T-helper 1 cell treated with Interleukin-12 subunit alpha and Interleukin-12 subunit beta and Interleukin-4 antibody, amounts not matched to agents 30 μg/mL and 1 μg/mL, for 36 hours (primary cell): ENCODE results near the gene ELAC1.
"Not testable (repeated sequence)": the region's sequence is repeated elsewhere in the genome, so short reads cannot be mapped to it uniquely, and the experiment has no call there.

Experiments used
- H3K27ac Mint-ChIP-seq: one replicate; pipeline ENCODE4 v1.8.0; 2021; ENCODE audit warnings: mild to moderate bottlenecking, mixed read lengths
- H3K27me3 Mint-ChIP-seq: one replicate; pipeline ENCODE4 v1.8.0; 2021; ENCODE audit warnings: low read depth, mixed read lengths
- H3K36me3 Mint-ChIP-seq: one replicate; pipeline ENCODE4 v1.8.0; 2021; ENCODE audit warnings: low read depth, mixed read lengths
- H3K4me1 Mint-ChIP-seq: one replicate; pipeline ENCODE4 v1.8.0; 2021; ENCODE audit warnings: low read depth, mixed read lengths
- H3K4me3 Mint-ChIP-seq: one replicate; pipeline ENCODE4 v1.8.0; 2021; ENCODE audit warnings: mild to moderate bottlenecking, moderate library complexity, mixed read lengths
- H3K9me3 Mint-ChIP-seq: one replicate; pipeline ENCODE4 v1.8.0; 2021; ENCODE audit warnings: mixed read lengths

The ELAC1 gene

GRCh38 chr18:50949185-50949584 is 18.7 kb upstream of the ELAC1 start:
- H3K27me3 Mint-ChIP-seq: no peaks in the 10 kb centered on the region
- no peak overlapping the region for H3K4me3 Mint-ChIP-seq
- H3K4me1 Mint-ChIP-seq: no peaks in the 10 kb centered on the region
- H3K36me3 Mint-ChIP-seq: peaks cover 12% of the 10 kb centered on the region
- no peak overlapping the region for H3K27ac Mint-ChIP-seq
- H3K9me3 Mint-ChIP-seq: no peaks in the 10 kb centered on the region

DNA sequence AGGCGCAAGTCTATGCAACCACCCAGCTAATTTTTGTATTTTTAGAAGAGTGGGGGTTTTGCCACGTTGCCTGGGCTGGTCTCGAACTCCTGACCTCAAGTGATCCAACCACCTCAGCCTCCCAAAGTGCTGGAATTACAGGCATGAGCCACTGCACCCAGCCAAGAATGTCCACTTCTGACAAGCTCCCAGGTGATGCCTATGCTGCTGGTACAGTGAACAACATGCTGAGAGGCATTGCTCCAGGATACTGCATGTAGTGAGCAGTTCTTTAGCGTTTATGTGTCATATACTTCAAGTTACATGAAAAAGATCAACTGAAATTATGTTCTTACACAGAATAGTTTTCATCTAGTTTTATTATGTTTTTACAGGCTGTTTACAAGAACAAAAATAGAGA is 17.2 kb upstream of the ELAC1 start:
- Mint-ChIP-seq H3K4me1 (no peaks in the 10 kb centered on the region), H3K27ac (no peak overlapping the region), H3K27me3 (no peaks in the 10 kb centered on the region), H3K9me3 (no peaks in the 10 kb centered on the region), H3K4me3 (no peak overlapping the region), H3K36me3 (peaks cover 8% of the 10 kb centered on the region)

DNA sequence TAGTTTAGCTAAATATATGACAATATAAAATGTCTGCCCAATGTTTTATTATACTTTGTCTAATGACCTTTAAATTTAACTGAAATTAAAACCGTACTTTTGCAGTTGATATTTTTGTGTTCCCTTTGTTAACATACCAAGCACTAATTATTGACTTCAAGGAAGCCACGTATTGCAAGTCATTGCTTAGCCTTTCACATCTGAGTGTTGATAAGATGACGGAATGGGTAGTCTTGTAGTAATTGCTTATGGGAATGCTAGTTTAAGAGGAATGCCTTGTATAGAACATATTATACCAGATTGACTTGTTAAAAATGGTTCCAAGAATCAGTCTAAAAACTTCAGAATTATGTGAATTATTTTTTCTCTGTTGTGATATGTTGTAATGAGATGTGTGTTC is 14.0 kb upstream of the ELAC1 start:
- Mint-ChIP-seq H3K4me3 (no peak overlapping the region), H3K9me3 (no peaks in the 10 kb centered on the region), H3K27me3 (peaks cover 6% of the 10 kb centered on the region), H3K4me1 (no peaks in the 10 kb centered on the region), H3K36me3 (peaks cover 2% of the 10 kb centered on the region), H3K27ac (no peak overlapping the region)

GRCh38 chr18:50955253-50955652 is 12.6 kb upstream of the ELAC1 start:
- Mint-ChIP-seq H3K4me3 (no peak overlapping the region), H3K27me3 (peaks cover 6% of the 10 kb centered on the region), H3K4me1 (no peaks in the 10 kb centered on the region), H3K27ac (no peak overlapping the region), H3K9me3 (no peaks in the 10 kb centered on the region), H3K36me3 (no peaks in the 10 kb centered on the region)

- no peak overlapping the region for H3K4me3 Mint-ChIP-seq
- peaks cover 6% of the 10 kb centered on the region for H3K9me3 Mint-ChIP-seq
- no peaks in the 10 kb centered on the region for H3K4me1 Mint-ChIP-seq
- no peaks in the 10 kb centered on the region for H3K36me3 Mint-ChIP-seq
- peaks cover 6% of the 10 kb centered on the region for H3K27me3 Mint-ChIP-seq
- no peak overlapping the region for H3K27ac Mint-ChIP-seq
These were observed 11.7 kb upstream of the ELAC1 start for GRCh38 chr18:50956116-50956515.

DNA sequence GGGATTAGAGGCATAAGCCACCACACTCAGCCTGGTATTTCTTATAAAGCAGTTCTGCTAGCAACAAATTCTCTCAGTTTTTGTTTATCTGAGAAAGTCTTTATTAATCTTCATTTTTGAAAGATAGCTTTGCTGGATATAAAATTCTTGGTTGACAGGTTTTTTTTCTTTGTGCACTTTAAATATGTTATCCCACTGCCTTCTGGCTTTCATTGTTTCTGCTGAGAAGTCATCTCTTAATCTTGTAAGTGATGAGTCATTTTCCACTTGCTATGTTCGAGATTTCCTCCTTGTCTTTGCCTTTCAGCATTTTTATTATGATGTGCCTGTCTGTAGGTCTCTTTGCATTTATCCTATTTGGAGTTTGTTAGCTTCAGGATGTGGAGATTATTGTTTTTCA is 5.9 kb upstream of the ELAC1 start:
- no peak overlapping the region for H3K27ac Mint-ChIP-seq
- no peak overlapping the region for H3K4me3 Mint-ChIP-seq
- H3K4me1 Mint-ChIP-seq: peaks cover 3% of the 10 kb centered on the region
- peaks cover 6% of the 10 kb centered on the region for H3K27me3 Mint-ChIP-seq
- no peaks in the 10 kb centered on the region for H3K36me3 Mint-ChIP-seq
- H3K9me3 Mint-ChIP-seq: peaks cover 27% of the 10 kb centered on the region

DNA sequence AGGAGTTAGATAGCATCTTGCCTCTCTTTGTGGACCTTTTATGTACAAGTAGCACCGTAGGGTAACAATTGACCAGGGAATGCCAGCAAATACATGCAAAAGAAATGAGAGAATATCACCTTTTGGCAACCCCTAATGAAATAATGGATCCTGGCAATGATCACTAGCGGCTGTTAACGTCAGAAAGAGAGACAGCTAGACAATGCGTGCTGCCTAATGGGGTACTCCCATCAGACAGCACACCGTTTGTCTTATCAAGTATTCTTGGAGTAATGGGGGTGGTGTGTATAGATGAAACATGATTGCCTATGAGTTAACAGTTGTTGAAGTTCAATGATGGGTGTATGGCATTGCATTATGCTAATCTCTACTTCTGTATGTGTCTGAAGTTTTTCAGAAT is 1.6 kb downstream of the ELAC1 start:
- Mint-ChIP-seq H3K4me3 (peak overlapping the region; percentile 74), H3K27ac (no peak overlapping the region), H3K9me3 (no peaks in the 10 kb centered on the region), H3K4me1 (peaks cover 23% of the 10 kb centered on the region), H3K36me3 (peaks cover 4% of the 10 kb centered on the region), H3K27me3 (no peaks in the 10 kb centered on the region)

- Mint-ChIP-seq H3K27ac (no peak overlapping the region), H3K9me3 (no peaks in the 10 kb centered on the region), H3K4me3 (peak overlapping the region; percentile 14), H3K36me3 (peaks cover 9% of the 10 kb centered on the region), H3K4me1 (peaks cover 23% of the 10 kb centered on the region), H3K27me3 (no peaks in the 10 kb centered on the region)
These were observed 2.2 kb downstream of the ELAC1 start for GRCh38 chr18:50970006-50970405.

DNA sequence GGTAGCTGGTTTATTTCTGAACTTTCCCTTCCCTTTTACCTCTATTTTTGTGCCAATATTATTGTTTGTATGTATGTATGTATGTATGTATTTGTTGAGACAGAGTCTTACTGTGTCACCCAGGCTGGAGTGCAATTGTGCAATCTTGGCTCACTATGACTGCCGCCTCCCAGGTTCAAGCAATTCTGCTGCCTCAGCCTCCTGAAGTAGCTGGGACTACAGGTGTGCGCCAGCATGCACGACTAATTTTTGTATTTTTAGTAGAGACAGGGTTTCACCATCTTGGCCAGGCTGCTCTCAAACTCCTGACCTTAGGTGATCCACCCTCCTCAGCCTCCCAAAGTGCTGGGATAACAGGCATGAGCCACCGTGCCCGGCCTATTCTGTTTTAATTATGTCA is 4.6 kb downstream of the ELAC1 start:
- not testable (repeated sequence) for H3K27ac Mint-ChIP-seq, H3K4me3 Mint-ChIP-seq, H3K27me3 Mint-ChIP-seq
- peaks cover 30% of the 10 kb centered on the region for H3K36me3 Mint-ChIP-seq
- peaks cover 20% of the 10 kb centered on the region for H3K4me1 Mint-ChIP-seq
- H3K9me3 Mint-ChIP-seq: peaks cover 19% of the 10 kb centered on the region

DNA sequence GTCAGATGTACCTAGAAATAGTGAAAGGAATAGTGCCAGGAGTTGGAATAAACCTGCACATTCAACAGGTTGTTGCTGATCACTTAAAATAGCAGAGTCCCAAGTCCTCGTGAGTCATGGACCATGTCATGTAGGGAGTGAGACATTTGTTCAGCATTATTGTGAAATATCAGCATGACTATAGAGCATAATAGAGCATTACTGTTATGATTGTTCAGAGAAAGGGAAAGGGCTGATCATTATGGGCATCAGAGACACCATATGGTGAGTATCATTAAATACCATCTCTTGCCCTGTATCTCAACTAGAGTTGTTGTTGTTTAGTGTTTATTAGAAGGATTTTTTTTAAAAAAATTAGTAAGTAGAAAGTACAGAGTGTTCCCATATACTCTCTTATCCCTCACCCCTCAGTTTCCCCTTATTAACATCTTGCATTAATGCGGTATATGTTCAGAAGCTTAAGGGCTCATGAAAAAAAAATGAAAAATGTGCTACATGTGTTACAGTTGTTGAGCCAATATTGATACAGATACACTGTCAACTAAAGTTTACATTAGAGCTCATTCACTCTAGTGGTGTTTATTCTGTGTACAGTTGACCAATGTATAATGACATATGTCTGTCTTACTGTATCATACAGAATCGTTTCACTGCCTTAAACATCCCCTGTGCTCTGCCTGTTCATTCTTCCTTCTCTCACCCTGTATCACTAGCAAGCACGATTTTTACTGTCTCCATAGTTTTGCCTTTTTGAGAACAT is 5.7 kb downstream of the ELAC1 start:
- H3K27me3 Mint-ChIP-seq: no peaks in the 10 kb centered on the region
- H3K36me3 Mint-ChIP-seq: peaks cover 42% of the 10 kb centered on the region
- H3K4me3 Mint-ChIP-seq: no peak overlapping the region
- peaks cover 29% of the 10 kb centered on the region for H3K9me3 Mint-ChIP-seq
- no peak overlapping the region for H3K27ac Mint-ChIP-seq
- peaks cover 17% of the 10 kb centered on the region for H3K4me1 Mint-ChIP-seq

DNA sequence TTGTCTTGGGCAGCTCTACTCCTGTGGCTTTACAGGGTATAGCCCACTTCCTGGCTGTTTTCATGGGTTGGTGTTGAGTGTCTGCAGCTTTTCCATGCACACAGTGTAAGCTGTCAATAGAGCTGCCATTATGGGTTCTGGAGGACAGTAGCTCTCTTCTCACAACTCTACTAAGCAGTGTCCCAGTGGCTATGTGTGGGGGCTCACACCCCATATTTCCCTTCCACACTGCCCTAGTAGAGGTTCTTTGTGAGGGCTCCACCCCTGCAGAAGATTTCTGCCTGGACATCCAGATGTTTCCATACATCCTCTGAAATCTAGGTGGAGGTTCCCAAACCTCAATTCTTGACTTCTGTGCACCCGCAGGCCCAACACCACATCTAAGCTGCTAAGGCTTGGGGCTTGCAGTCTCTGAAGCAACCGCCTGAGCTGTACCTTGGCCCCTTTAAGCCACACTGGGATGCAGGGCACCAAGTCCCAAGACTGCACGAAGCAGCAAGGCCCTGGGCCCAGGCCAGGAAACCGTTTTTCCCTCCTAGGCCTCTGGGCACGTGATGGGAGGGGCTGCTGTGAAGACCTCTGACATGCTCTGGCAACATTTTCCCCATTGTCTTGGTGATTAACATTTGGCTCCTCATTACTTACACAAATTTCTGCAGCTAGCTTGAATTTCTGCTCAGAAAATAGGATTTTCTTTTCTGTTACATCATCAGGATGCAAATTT is 9.4 kb downstream of the ELAC1 start:
- H3K4me3 Mint-ChIP-seq: no peak overlapping the region
- H3K9me3 Mint-ChIP-seq: peaks cover 33% of the 10 kb centered on the region
- no peak overlapping the region for H3K27ac Mint-ChIP-seq
- H3K4me1 Mint-ChIP-seq: peaks cover 5% of the 10 kb centered on the region
- no peaks in the 10 kb centered on the region for H3K27me3 Mint-ChIP-seq
- peaks cover 47% of the 10 kb centered on the region for H3K36me3 Mint-ChIP-seq

DNA sequence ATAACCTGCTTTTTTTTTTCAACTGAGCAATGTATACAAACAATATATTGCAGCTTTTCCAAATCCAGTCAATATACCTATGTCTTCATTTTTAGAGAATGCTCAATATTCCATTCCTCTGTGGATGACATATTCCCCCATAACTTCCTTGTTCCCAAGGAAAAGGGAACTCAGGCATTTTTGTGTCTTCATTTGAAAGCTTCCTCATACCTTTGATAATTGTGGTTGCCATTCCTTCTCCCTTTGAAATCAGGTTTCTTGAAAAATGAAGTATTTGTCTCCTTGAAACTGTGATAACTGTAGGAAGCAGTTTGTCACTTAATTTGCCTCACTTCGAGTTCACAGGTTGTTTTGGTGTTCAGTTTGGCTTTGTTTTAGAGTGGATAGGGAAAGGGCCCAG is 13.5 kb downstream of the ELAC1 start:
- Mint-ChIP-seq H3K9me3 (peaks cover 24% of the 10 kb centered on the region), H3K4me3 (no peak overlapping the region), H3K36me3 (peaks cover 32% of the 10 kb centered on the region), H3K4me1 (no peaks in the 10 kb centered on the region), H3K27ac (no peak overlapping the region), H3K27me3 (no peaks in the 10 kb centered on the region)

DNA sequence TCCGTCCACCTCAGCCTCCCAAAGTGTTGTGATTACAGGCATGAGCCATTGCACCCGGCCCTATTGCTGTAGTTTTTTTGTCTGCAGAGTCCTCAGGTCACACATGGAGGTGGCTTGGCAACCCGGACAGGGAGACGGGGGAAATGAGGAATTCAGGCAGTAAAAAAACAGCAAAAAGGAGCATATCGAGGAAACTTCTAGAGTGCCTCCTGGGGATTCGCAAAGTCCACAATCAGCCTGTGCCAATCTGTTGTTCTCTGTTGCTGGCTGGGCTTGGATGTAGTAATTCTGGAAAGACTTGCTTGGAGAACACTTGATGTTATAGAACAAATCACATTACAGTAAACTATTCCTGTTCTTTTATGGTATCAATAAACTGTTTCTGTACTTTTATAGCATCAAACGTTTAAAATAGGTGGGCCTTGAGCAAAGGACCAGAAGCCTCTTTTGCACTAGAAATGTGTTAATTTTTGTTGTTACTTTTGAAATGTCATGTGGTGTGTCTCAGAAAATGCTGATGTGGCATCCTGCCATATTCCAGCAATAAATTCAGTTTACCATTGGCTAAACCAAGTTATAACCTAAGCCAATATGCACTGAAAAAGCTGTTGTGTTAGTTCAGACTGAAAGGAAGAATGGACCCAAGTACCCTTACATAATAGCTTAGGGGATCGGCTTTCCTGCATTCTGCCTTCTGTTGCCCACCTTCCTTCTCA is 14.4 kb downstream of the ELAC1 start:
- H3K4me3 Mint-ChIP-seq: no peak overlapping the region
- H3K9me3 Mint-ChIP-seq: peaks cover 16% of the 10 kb centered on the region
- no peaks in the 10 kb centered on the region for H3K27me3 Mint-ChIP-seq
- no peak overlapping the region for H3K27ac Mint-ChIP-seq
- H3K4me1 Mint-ChIP-seq: no peaks in the 10 kb centered on the region
- H3K36me3 Mint-ChIP-seq: peaks cover 25% of the 10 kb centered on the region

DNA sequence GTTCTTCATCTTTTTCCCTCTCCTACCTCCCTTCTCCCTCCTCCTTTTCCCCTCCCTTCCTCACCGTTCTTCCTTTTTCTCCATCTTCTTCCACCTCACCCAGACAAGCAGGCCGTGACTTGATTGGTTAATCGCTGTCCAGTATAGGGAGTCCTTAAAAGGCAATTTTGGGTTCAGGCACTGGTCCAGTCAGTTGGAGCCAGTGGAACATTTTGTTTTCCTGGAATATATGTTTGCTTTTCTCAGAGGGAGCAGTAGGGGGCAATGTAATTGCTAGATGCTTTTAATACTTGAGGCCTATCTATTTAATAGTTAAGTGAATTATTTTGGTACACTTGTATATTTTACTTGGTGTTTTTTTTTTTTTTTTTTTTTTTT is 15.0 kb downstream of the ELAC1 start:
- peaks cover 20% of the 10 kb centered on the region for H3K36me3 Mint-ChIP-seq
- H3K4me3 Mint-ChIP-seq: no peak overlapping the region
- H3K27ac Mint-ChIP-seq: no peak overlapping the region
- no peaks in the 10 kb centered on the region for H3K4me1 Mint-ChIP-seq
- H3K9me3 Mint-ChIP-seq: peaks cover 10% of the 10 kb centered on the region
- no peaks in the 10 kb centered on the region for H3K27me3 Mint-ChIP-seq
